Fibroblast of the aortic adventitia (primary cell): Measurements from ENCODE around the gene DPF3. TPM values are rescaled to one million over a fixed set of nuclear protein-coding genes. Genes with fewer than 3 reads are reported as not detected.
A peak's percentile ranks its signal among the peaks of the same experiment; 100 is the strongest.

Source experiments
- DNase-seq: peaks from one replicate; pipeline ENCODE4 v3.0.0-alpha.2; 2010; ENCODE audit warnings: low read depth
- H3K4me3 ChIP-seq: 2 replicates; pipeline ENCODE4 v1.5.1; 2011; ENCODE audit warnings: low read depth, mild to moderate bottlenecking, control low read depth, low read length, moderate library complexity
- CTCF ChIP-seq: IDR thresholded peaks from 2 replicates; pipeline ENCODE4 v1.5.1; 2011; ENCODE audit warnings: mild to moderate bottlenecking, low read length, control low read depth, inconsistent platforms; ENCODE audit not compliant: insufficient read depth
- total RNA-seq: library from RNA; depleted of rRNA; stranded (reverse); fragments of >200 nt; gene quantifications from 2 replicates; pipeline ENCODE4 v1.2.3, GENCODE V29; 2012; ENCODE audit warnings: low replicate concordance

DPF3 gene
- total RNA-seq, 1 donor = 16.3 TPM

GRCh38 chr14:72904840-72905561 is 11.1 kb upstream of the DPF3 start:
- peak; percentile 90 for DNase-seq
- no peak overlapping the region for H3K4me3 ChIP-seq
- TF ChIP-seq CTCF = peak; percentile 95

- no peak for DNase-seq
- TF ChIP-seq CTCF = no peak
- H3K4me3 ChIP-seq = no peak overlapping the region
Observed at GRCh38 chr14:72904218-72904617, 10.3 kb upstream of the DPF3 start.

- no peak for TF ChIP-seq CTCF
- no peak for DNase-seq
- no peak overlapping the region for H3K4me3 ChIP-seq
Observed at GRCh38 chr14:72903716-72904115, 9.8 kb upstream of the DPF3 start.

GRCh38 chr14:72902801-72903530 is 9.1 kb upstream of the DPF3 start:
- TF ChIP-seq CTCF = no peak
- DNase-seq = peak; percentile 67
- H3K4me3 ChIP-seq = no peak overlapping the region

GRCh38 chr14:72901361-72901760 is 7.5 kb upstream of the DPF3 start:
- H3K4me3 ChIP-seq = no peak overlapping the region
- no peak for DNase-seq
- TF ChIP-seq CTCF = no peak

- TF ChIP-seq CTCF = no peak
- no peak overlapping the region for H3K4me3 ChIP-seq
- no peak for DNase-seq
Observed at GRCh38 chr14:72898448-72898847, 4.5 kb upstream of the DPF3 start.
